H1 (cell line): Measurements from ENCODE around the gene FAM83B.

ENCODE experiments used
- EZH2 ChIP-seq: fragments of 200-600 bp; sonication (generic); IDR thresholded peaks from 2 replicates; pipeline ENCODE4 v1.7.1; 2012; ENCODE audit warnings: low read depth, mild to moderate bottlenecking, moderate library complexity, low read length, inconsistent platforms; ENCODE audit not compliant: severe bottlenecking
- GTF2F1 ChIP-seq: IDR thresholded peaks from 2 replicates; pipeline ENCODE4 v1.6.1; 2012; ENCODE audit warnings: low read depth, low read length, improper control_type of control experiment, borderline replicate concordance
- JUND ChIP-seq: IDR thresholded peaks from 2 replicates; pipeline ENCODE4 v1.6.1; 2011; ENCODE audit warnings: mild to moderate bottlenecking, improper control_type of control experiment, low read length
- PHF8 ChIP-seq: fragments of 200-600 bp; sonication (generic); conservative IDR thresholded peaks from 2 replicates; pipeline ENCODE4 v1.7.1; 2012; ENCODE audit warnings: low read depth, mild to moderate bottlenecking, inconsistent platforms, low read length, moderate library complexity
- POLR2A ChIP-seq, 2 experiments: IDR thresholded peaks; 1 replicate in 1 of 2; 2 replicates in 1 of 2; pipeline ENCODE4 v1.6.1; 2011; ENCODE audit warnings: low read depth in 2 of 2, low read length in 2 of 2, mild to moderate bottlenecking in 2 of 2; ENCODE audit errors: control extremely low read depth in 1 of 2
- RAD21 ChIP-seq, 2 experiments: IDR thresholded peaks in 1 of 2; conservative IDR thresholded peaks in 1 of 2; 2 replicates each; pipeline ENCODE4 v1.6.1; 2011; ENCODE audit warnings: low read depth in 2 of 2, low read length in 2 of 2, improper control_type of control experiment in 1 of 2, inconsistent platforms in 1 of 2, mild to moderate bottlenecking in 1 of 2, moderate library complexity in 1 of 2
- RNF2 ChIP-seq: fragments of 200-900, 300-1000 bp; sonication (generic); IDR thresholded peaks from 2 replicates; pipeline ENCODE4 v1.7.1; 2016; ENCODE audit warnings: borderline replicate concordance, low read depth, mild to moderate bottlenecking, antibody characterized with exemption, low read length; ENCODE audit not compliant: poor library complexity, severe bottlenecking; ENCODE audit errors: missing control alignments
- RXRA ChIP-seq: IDR thresholded peaks from 2 replicates; pipeline ENCODE4 v1.6.1; 2011; ENCODE audit warnings: low read depth, mild to moderate bottlenecking, low read length, moderate library complexity; ENCODE audit not compliant: insufficient read depth
- SIRT6 ChIP-seq: IDR thresholded peaks from one replicate; pipeline ENCODE4 v1.7.1; 2012; ENCODE audit warnings: low read length, inconsistent platforms
- SP1 ChIP-seq: IDR thresholded peaks from 2 replicates; pipeline ENCODE4 v1.6.1; 2011; ENCODE audit warnings: low read depth, low read length
- TCF12 ChIP-seq: IDR thresholded peaks from 2 replicates; pipeline ENCODE4 v1.6.1; 2011; ENCODE audit warnings: low read depth, mild to moderate bottlenecking, low read length
- USF2 ChIP-seq: IDR thresholded peaks from 2 replicates; pipeline ENCODE4 v1.6.1; 2011; ENCODE audit warnings: low read length, improper control_type of control experiment
- TF ChIP-seq, protein P1 (sequence below), 3 experiments: IDR thresholded peaks; 1 replicate in 2 of 3; 2 replicates in 1 of 3; pipeline versions ENCODE4 v1.5.1 to v1.6.1; 2011; ENCODE audit warnings: low read length in 3 of 3, mild to moderate bottlenecking in 3 of 3, inconsistent platforms in 2 of 3, low read depth in 1 of 3, moderate library complexity in 1 of 3; ENCODE audit not compliant: insufficient read depth in 1 of 3; ENCODE audit errors: control extremely low read depth in 1 of 3
- TF ChIP-seq, protein P2 (sequence below): IDR thresholded peaks from 2 replicates; pipeline ENCODE4 v1.6.1; 2011; ENCODE audit warnings: low read depth, mild to moderate bottlenecking, low read length; ENCODE audit not compliant: insufficient read depth

DNA sequence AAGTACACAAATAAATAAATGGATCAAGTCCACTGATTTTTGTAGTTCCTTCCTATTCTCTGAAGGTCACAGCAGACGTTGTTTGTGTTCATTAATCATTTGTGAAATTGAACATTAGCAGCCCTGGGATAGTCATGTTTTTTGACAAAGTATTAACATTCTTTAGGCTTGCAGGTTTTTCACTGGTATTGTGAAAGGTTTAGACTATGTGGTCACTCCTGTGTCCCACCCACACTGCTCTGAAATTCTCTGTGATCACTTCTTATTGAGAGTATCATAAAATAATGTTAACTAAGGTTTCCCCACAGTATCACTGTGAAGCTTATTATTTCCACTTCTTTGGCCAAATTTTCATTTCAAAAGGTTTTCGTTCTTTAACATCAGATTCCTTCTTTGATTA, 3.5 kb downstream of the FAM83B start:
- TF ChIP-seq POLR2A (IDR thresholded peaks at IDR 0.05; ENCODE audit: control extremely low read depth in 1 of 2, low read depth in 2 of 2, low read length in 2 of 2) (no peak), GTF2F1 (no peak), SP1 (no peak), USF2 (no peak), RNF2 (no peak), RAD21 (IDR thresholded peaks at IDR 0.05 in 1 of 2, conservative IDR thresholded peaks at IDR 0.05 in 1 of 2; ENCODE audit: low read depth in 2 of 2, low read length in 2 of 2) (no peak), EZH2 (no peak), SIRT6 (no peak), RXRA (no peak), TCF12 (no peak), PHF8 (no peak), JUND (no peak)
- TF ChIP-seq, protein P1, sequence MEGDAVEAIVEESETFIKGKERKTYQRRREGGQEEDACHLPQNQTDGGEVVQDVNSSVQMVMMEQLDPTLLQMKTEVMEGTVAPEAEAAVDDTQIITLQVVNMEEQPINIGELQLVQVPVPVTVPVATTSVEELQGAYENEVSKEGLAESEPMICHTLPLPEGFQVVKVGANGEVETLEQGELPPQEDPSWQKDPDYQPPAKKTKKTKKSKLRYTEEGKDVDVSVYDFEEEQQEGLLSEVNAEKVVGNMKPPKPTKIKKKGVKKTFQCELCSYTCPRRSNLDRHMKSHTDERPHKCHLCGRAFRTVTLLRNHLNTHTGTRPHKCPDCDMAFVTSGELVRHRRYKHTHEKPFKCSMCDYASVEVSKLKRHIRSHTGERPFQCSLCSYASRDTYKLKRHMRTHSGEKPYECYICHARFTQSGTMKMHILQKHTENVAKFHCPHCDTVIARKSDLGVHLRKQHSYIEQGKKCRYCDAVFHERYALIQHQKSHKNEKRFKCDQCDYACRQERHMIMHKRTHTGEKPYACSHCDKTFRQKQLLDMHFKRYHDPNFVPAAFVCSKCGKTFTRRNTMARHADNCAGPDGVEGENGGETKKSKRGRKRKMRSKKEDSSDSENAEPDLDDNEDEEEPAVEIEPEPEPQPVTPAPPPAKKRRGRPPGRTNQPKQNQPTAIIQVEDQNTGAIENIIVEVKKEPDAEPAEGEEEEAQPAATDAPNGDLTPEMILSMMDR (IDR thresholded peaks at IDR 0.05; ENCODE audit: control extremely low read depth in 1 of 3, insufficient read depth in 1 of 3, low read depth in 1 of 3, low read length in 3 of 3), result no peak
- TF ChIP-seq, protein P2, sequence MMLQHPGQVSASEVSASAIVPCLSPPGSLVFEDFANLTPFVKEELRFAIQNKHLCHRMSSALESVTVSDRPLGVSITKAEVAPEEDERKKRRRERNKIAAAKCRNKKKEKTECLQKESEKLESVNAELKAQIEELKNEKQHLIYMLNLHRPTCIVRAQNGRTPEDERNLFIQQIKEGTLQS, result no peak
